ENCODE results near the gene PIK3R1. TPM values are rescaled to one million over a fixed set of nuclear protein-coding genes. Genes with fewer than 3 reads are reported as not detected.

The PIK3R1 gene
- total RNA-seq, 4 donors from 2014 or later: 15.9 to 114 (median 40.8) TPM

GRCh38 chr5:68251804-68252522, 36.4 kb downstream of the PIK3R1 start:
- H3K4me3 ChIP-seq: peak overlapping the region in 3 of 4 donors; percentile 3 to 43 (median 18)

GRCh38 chr5:68252673-68253623, 37.4 kb downstream of the PIK3R1 start:
- Histone ChIP-seq H3K27me3 (no peaks in the 10 kb centered on the region), H3K4me1 (peaks cover 41 to 100% (median 43%) of the 10 kb centered on the region in 3 donors), H3K4me3 (peak overlapping the region in 2 of 4 donors; percentile 18 to 43), H3K36me3 (no peaks in the 10 kb centered on the region), H3K9me3 (no peaks in the 10 kb centered on the region), H3K27ac (peak overlapping the region in 3 of 4 donors; percentile 78 to 86 (median 81))
- DNase-seq: no peak
- intact Hi-C loops (cut with DNase I): no loop called here
- TF ChIP-seq CTCF (IDR thresholded peaks at IDR 0.05) (peak; percentile 45 to 78 (median 62)), POLR2A (IDR thresholded peaks at IDR 0.05) (no peak)
- 22 to 32% methylated on average over 6 of the region's 6 CpGs for WGBS, 2 donors

More at GRCh38 chr5:68251804-68252522, 36.4 kb downstream of the PIK3R1 start:
- Histone ChIP-seq H3K9me3 (no peaks in the 10 kb centered on the region), H3K27me3 (no peaks in the 10 kb centered on the region), H3K27ac (peak overlapping the region; percentile 56 to 86 (median 80)), H3K36me3 (no peaks in the 10 kb centered on the region), H3K4me1 (peaks cover 40 to 100% (median 44%) of the 10 kb centered on the region in 3 donors)
- TF ChIP-seq POLR2A (IDR thresholded peaks at IDR 0.05) (no peak), CTCF (IDR thresholded peaks at IDR 0.05) (no peak)
- intact Hi-C loops (cut with DNase I): no loop called here
- 23 to 38% methylated on average over 5 to 6 of the region's 6 CpGs for WGBS, 2 donors
- DNase-seq: no peak

- no peak for TF ChIP-seq CTCF (IDR thresholded peaks at IDR 0.05)
- DNase-seq: no peak
- no peaks in the 10 kb centered on the region for H3K27me3 ChIP-seq
- peak overlapping the region in 3 of 4 donors; percentile 78 to 86 (median 81) for H3K27ac ChIP-seq
- peaks cover 43 to 100% (median 43%) of the 10 kb centered on the region in 3 donors for H3K4me1 ChIP-seq
- no peaks in the 10 kb centered on the region for H3K9me3 ChIP-seq
- 70 to 73% methylated on average over 6 of the region's 6 CpGs for WGBS, 2 donors
- H3K4me3 ChIP-seq: peak overlapping the region in 2 of 4 donors; percentile 18 to 33
- no peaks in the 10 kb centered on the region for H3K36me3 ChIP-seq
- intact Hi-C loops (cut with DNase I): no loop called here
Observed at GRCh38 chr5:68253624-68254585, 38.3 kb downstream of the PIK3R1 start.

GRCh38 chr5:68254810-68255209, 39.3 kb downstream of the PIK3R1 start:
- no peaks in the 10 kb centered on the region for H3K36me3 ChIP-seq
- intact Hi-C loops (cut with DNase I): no loop called here
- no peak for DNase-seq
- 53% methylated on average over 1 of the region's 1 CpG for WGBS, 2 donors
- no peaks in the 10 kb centered on the region for H3K9me3 ChIP-seq
- no peak for TF ChIP-seq CTCF (IDR thresholded peaks at IDR 0.05)
- no peak for TF ChIP-seq POLR2A (IDR thresholded peaks at IDR 0.05)
- H3K27me3 ChIP-seq: no peaks in the 10 kb centered on the region
- peaks cover 38 to 100% (median 43%) of the 10 kb centered on the region in 3 donors for H3K4me1 ChIP-seq
- H3K4me3 ChIP-seq: no peak overlapping the region
- peak overlapping the region in 3 of 4 donors; percentile 51 to 86 (median 81) for H3K27ac ChIP-seq

Data from esophagus squamous epithelium (tissue), 5 donors.